ENCODE measurements around the gene SAMD1. TPM values are rescaled to one million over a fixed set of nuclear protein-coding genes. Genes with fewer than 3 reads are reported as not detected.

SAMD1 gene
- total and polyA plus RNA-seq, 9 of the 15 experiments (the other 6 are each of a cell fraction or from before 2014, with no cell fraction given): 2.9 to 96.0 (median 43.5) TPM

- no peak for TF ChIP-seq ZNF318 (IDR thresholded peaks at IDR 0.05; ENCODE audit: borderline replicate concordance in 1 of 2, low read depth in 1 of 2)
- TF ChIP-seq BCL6 (CRISPR knock-in tag; IDR thresholded peaks at IDR 0.05): no peak
- no peak for TF ChIP-seq ZNF347 (CRISPR knock-in tag; IDR thresholded peaks at IDR 0.05; ENCODE audit: low read depth)
- TF ChIP-seq EP400 (IDR thresholded peaks at IDR 0.05): peak; percentile 77
- TF ChIP-seq ZFPM2 (CRISPR knock-in tag; IDR thresholded peaks at IDR 0.05): no peak
- TF ChIP-seq FOSL1 (tag; conservative IDR thresholded peaks at IDR 0.05): no peak
- TF ChIP-seq CEBPG (CRISPR knock-in tag; IDR thresholded peaks at IDR 0.05): no peak
- TF ChIP-seq CEBPG (tag; conservative IDR thresholded peaks at IDR 0.05 in 1 of 2, IDR thresholded peaks at IDR 0.05 in 1 of 2): no peak
- TF ChIP-seq PHF20 (IDR thresholded peaks at IDR 0.05; ENCODE audit: partially characterized antibody): peak; percentile 13
- no peak for TF ChIP-seq ZNF316 (IDR thresholded peaks at IDR 0.05)
- TF ChIP-seq PKNOX1 (IDR thresholded peaks at IDR 0.05): no peak
- TF ChIP-seq ZBTB17 (CRISPR knock-in tag; IDR thresholded peaks at IDR 0.05): 0 out of 2 replicates have a peak, but pooled peaks have one; percentile 44
- no peak for TF ChIP-seq XRCC4 (IDR thresholded peaks at IDR 0.05; ENCODE audit: extremely low read depth, insufficient read depth, insufficient read length)
- peak; percentile 88 for TF ChIP-seq VEZF1 (CRISPR knock-in tag; IDR thresholded peaks at IDR 0.05)
- no peak for TF ChIP-seq POLR2H (tag; IDR thresholded peaks at IDR 0.05; ENCODE audit: low read depth)
- peak; percentile 35; the same call in 1 of the 2 replicates for TF ChIP-seq GMEB1 (CRISPR knock-in tag; IDR thresholded peaks at IDR 0.05)
These were observed 696 bp upstream of the SAMD1 start (continued) for GRCh38 chr19:14091081-14091812.
